22Rv1 (cell line): ENCODE results near the gene GFPT1.

Experiments
- H3K27ac ChIP-seq: fragments of 450-650 bp; 2 replicates; pipeline ENCODE4 v1.5.1; 2017
- ZFX ChIP-seq: fragments of 450-650 bp; IDR thresholded peaks from 2 replicates; pipeline ENCODE4 v1.6.1; 2017; ENCODE audit warnings: antibody characterized with exemption, borderline replicate concordance
- TF ChIP-seq, protein P1 (sequence below): fragments of 450-650 bp; IDR thresholded peaks from 2 replicates; pipeline ENCODE4 v1.5.1; 2017; ENCODE audit warnings: mild to moderate bottlenecking

The GFPT1 gene

DNA sequence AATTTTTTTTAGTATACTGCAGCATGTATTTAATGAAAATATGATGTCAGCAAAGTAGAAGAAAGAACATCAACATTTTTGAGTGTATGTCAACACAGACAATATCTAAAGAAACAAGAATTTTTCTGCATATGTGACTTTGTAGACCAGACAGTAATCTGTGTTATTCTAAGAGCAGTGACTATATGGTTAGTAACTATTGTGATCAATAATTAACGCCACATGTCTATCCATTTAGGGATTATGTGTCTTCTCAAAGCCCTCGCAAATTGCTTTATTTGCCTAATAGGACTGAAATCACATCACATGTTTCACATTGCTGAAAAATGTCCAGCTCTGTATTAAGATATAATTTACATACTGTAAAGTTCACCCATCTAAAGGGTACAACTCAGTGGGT, 107.8 kb downstream of the GFPT1 start:
- TF ChIP-seq ZFX: no peak
- TF ChIP-seq, protein P1, sequence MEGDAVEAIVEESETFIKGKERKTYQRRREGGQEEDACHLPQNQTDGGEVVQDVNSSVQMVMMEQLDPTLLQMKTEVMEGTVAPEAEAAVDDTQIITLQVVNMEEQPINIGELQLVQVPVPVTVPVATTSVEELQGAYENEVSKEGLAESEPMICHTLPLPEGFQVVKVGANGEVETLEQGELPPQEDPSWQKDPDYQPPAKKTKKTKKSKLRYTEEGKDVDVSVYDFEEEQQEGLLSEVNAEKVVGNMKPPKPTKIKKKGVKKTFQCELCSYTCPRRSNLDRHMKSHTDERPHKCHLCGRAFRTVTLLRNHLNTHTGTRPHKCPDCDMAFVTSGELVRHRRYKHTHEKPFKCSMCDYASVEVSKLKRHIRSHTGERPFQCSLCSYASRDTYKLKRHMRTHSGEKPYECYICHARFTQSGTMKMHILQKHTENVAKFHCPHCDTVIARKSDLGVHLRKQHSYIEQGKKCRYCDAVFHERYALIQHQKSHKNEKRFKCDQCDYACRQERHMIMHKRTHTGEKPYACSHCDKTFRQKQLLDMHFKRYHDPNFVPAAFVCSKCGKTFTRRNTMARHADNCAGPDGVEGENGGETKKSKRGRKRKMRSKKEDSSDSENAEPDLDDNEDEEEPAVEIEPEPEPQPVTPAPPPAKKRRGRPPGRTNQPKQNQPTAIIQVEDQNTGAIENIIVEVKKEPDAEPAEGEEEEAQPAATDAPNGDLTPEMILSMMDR: no peak
- no peak overlapping the region for H3K27ac ChIP-seq

DNA sequence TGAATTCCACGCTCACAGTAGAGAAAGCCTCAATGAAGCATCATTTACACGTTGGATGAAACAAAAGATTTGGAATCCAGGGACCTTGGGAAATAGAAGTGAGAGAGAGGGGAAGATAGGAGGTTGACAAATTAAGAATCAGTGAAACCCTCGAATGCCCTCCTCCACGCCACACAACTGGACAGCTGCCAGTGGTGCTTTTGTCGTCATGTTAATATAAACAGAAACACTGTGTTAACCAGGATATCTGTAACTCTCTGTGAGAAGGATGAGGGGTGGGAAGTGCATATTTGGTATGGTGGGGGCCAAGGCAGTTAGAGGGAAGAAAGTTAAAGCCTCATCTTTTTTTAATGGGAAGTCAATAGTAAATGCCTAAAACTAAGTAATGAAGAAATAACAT, 108.7 kb downstream of the GFPT1 start:
- H3K27ac ChIP-seq: no peak overlapping the region
- TF ChIP-seq ZFX: no peak
- TF ChIP-seq, protein P1: no peak

DNA sequence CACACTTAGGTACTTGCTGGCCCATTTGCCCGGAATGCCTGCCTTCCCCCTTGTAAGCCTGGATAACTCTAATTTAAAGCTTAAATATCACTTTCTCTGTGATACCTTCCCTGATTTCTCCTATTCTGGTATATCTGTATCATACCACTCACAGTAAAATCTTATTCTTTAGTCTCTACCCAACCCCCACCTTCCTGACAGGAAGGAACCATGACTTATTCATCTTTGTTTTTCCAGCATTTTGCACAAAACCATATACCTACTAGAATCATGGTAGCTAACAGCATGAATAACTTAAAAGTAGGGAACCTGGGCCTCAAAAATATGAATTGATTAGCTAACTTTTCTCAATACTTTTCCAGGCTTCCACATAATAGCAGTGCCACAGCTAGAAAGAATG, 111.5 kb downstream of the GFPT1 start:
- TF ChIP-seq, protein P1: no peak
- TF ChIP-seq ZFX: no peak

DNA sequence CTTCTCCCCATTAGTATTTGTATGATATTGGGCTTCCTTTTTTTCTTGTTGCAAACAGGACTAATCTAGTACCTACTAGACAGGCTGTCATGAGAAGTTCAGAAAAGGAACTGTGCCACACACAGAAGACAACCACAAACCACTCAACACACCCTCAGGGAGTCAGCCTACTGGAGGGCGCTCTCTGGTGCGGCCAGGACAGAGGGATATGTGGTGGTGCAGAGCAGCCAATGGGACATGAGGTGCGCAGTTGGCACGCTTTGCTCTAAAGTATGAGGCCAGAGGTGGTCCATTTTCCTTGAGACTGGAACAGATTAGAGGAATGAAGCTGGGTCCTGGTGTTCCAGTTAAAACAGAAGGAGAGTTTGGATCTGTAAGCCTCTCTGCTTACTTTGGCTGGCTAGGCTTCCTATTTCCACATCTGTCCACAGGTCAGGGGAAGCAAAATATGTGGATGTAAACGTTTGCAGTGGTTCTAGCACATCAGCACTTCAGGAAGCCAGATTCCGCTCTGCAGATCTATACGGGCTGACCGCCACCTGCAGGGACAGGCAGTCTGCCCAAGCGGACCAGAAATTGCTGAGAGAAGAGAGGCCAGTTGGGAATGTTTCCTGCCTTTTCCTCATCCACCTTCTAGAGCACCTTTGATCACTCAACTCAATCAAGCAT, 114.1 kb downstream of the GFPT1 start:
- no peak overlapping the region for H3K27ac ChIP-seq
- TF ChIP-seq, protein P1: no peak

More for the DNA sequence above, 111.5 kb downstream of the GFPT1 start:
- no peak overlapping the region for H3K27ac ChIP-seq

DNA sequence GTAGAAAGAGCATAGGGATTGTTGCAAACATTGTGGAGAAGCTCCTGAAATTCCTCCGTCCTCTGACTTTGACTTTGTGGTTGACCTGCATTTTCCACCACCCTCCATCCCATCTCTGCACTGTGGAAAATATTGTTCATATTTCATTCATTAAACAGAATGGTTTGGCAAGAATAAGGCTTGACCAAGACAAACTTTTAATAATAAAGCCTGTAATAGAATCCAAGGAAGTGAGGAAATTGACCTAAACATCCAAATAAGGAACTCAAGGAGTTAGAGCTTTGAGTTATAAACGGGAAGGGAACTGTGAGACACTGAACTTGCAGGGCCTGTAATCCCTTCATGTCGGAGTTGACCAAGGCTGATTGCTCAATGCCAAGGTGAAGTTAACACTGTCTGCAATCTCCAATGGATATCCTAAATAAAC, 115.2 kb downstream of the GFPT1 start:
- H3K27ac ChIP-seq: no peak overlapping the region
- TF ChIP-seq, protein P1: no peak
- TF ChIP-seq ZFX: no peak
